GM04503 (cell line): ENCODE data around the gene RAB18.
"Not testable (repeated sequence)": the region's sequence is repeated elsewhere in the genome, so short reads cannot be mapped to it uniquely, and the experiment has no call there.

Source experiments
- DNase-seq: peaks from one replicate; pipeline ENCODE4 v3.0.0-alpha.2; 2012; ENCODE audit warnings: low read depth

Gene RAB18

GRCh38 chr10:27504007-27504807 is at the start of gene RAB18:
Gene RAB18, plus strand, starts transcription at chr10:27504304. Its CDS starts 66 bp downstream, at chr10:27504370.
- DNase-seq: peak; percentile 88

DNA sequence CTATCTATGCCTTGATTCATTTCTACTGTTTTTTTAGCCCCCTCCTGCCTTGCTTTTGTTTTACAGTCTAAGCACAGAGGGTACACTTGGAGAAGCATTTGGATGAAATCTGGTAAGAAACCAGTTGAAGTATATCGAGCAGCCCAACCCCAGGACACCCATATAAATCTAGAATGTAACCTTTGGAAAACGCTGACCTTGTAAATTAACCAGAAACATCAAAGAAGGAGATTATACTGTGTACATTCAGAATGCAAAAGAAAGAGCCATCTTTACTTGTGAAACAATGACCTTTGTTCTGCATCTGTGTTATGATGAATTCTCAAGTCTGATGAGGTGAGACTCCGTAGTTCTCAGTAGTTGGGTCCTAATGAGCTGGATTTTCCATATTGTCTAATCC is 49.3 kb upstream of the RAB18 start:
- no peak for DNase-seq

DNA sequence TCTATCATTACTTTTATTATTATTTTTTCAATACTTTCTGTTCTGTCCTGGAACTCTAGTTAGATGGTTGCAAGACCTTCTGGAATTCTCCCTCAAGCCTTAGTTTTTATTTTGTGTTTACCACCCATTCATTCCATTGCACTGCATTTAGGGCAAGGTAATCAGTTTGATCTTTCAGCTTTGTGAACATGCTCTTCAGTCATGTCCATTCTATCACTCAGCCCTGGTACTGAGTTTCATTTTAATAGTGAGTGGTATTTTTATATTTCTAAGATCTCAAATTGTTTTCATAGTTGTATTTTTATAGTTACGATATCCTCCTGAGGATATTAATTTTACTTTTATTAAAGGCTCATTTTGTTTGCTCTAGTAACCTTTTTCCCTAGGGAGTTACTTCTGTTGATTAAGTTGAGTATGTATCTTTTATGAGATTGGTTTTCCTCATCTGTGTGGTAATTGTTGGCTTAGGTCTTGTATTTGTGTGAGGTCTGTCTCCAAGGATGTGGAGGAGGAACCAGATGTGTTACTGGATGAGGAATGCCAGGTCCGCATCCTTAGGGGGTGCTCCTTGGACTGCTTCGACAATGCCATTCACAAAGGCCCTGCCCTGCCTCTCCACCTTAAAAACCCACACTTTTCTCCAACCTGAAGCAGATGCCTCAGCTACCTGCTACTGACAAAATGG is 46.7 kb upstream of the RAB18 start:
- no peak for DNase-seq

DNA sequence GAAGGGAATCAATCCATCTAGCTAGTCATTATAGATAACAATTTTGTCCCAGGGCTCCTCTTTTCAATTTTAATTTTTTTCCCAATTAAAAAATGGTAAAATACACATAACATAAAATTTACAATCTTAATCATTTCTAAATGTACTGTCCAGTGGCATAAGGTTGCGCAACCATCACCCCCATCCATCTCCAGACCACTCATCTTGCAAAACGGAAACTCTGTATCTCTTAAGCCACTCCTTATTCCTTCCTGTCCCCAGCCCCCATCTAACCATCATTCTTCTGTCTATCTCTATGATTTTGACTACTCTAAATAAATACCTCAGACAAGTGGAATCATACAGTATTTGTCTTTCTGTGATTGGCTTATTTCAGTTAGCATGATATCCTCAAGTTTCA is 46.1 kb upstream of the RAB18 start:
- DNase-seq: no peak

GRCh38 chr10:27461312-27461711 is 42.8 kb upstream of the RAB18 start:
- no peak for DNase-seq

GRCh38 chr10:27463961-27464360 is 40.1 kb upstream of the RAB18 start:
- DNase-seq: no peak

DNA sequence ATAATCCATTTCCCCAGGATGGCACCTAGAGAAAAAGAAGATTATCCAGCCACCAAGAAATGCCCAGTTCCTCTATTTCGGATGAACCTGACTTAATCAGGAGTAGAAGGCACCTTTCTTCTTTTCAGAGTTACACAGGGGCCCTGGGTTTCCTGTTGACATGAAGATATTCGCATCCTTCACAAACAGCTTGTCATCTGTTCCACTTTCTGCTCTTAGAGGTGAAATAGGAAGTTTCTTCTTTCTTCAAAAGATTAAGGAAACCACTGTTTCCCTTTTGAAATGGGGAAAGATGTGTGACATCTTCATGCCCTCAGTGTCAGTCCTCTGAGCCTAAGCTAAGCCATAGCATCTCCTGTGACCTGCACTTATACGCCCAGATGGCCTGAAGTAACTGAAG is 39.1 kb upstream of the RAB18 start:
- no peak for DNase-seq

DNA sequence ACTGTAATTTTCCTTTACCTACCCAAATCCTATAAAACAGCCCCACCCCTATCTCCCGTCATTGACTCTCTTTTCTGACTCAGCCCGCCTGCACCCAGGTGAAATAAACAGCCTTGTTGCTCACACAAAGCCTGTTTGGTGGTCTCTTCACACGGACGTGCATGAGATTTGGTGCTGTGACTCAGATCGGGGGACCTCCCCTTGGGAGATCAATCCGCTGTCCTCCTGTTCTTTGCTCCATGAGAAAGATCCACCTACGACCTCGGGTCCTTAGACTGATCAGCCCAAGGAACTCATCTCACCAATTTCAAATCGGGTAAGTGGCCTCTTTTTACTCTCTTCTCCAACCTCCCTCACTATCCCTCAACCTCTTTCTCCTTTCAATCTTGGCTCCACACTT is 38.5 kb upstream of the RAB18 start:
- DNase-seq: not testable (repeated sequence)

DNA sequence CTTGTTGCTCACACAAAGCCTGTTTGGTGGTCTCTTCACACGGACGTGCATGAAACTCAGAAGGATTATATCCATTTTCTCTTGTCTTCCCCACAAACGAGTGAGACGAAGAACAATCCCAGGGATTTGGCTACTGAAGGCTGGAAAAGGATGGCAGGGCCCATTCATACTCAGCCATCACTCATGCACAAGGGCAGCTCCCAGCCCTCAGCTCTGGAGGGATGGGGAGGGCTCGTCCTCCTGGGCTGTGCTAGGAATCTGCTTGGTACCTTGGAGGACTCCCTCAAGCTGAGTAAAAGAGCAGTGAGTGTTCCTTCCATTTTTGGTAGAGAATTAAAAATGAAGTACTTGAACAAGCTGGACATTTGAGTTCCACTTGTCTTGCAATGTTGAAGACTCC is 33.2 kb upstream of the RAB18 start:
- no peak for DNase-seq

GRCh38 chr10:27474741-27475140 is 29.4 kb upstream of the RAB18 start:
- no peak for DNase-seq

DNA sequence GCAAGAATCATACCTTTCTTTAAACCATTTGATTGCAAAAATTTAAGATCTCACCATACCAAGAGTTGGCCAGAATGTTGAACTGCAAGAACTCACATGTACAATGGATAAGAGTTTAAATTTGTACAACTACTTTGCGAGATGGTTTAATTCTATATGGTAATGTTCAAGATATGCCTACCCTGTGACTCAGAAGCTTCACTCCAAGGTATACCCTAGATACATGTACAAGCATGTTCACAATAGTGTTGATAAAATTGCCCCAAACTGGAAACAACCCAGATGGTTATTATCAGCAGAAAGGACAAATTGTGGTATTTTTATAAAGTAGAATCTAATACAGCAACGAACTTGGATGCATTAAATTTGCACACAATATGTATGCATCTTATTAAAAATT is 25.1 kb upstream of the RAB18 start:
- DNase-seq: no peak

GRCh38 chr10:27481486-27481885 is 22.6 kb upstream of the RAB18 start:
- no peak for DNase-seq

DNA sequence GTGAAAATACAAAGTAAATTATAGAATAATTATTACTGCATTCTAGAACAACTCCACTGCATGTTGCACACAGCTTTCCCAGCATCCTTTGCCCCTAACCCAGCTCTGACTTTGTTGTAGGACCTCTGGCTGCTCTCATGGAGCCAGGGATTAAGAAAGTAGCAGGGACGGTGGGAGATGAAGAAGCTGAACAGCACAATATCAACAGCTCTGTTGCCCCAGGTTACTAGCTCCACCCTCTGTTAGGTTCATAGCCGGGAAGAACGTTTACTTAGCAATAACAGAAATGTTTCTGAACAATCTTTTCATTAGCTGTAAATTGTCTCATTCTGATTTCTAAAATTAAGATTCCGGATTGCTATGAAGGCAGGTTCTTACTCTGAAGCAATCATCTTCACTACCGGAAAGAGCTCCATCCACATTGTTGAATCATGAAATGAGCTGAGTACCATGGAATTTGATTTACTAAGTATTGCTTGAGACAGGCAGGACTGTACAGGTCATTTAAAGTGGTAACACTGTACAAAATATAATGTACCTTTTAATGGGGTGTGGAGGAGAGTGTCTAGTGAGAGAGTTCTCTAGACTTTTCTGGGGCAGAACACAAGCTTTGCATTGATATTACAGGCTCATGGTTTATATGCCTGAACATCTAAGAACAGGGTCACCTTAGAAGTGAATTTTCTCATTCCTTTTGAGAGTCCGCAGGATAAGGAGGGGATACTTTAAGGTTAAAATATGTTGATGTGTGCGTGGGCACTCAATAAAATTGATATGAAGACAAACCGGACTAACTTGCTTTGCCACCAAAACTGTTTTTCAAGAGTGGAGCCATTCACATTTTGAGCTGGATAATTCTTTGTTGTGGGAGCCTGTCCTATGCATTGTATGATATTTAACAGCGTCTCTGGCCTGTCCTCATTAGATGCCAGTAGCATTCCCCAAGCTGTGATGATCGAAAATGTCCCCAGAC is 20.8 kb upstream of the RAB18 start:
- DNase-seq: peak; percentile 8

DNA sequence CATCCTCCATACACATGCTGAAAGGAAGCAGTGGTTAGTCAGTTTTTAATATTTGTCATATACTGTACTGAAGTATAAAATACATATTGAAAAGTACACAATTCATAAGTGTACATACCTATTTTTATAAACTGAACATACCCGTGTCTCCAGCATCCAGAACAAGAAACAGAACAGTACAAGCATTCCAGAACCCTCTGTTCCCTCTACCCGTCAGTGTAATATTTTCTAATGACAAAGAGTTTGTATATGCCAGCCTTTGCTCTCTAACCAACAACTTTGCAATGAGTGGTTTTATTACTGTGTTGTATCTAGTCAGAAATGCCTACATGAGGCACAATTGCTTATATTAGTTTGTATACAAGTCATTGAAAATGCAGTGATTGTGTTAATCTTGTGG is 18.7 kb upstream of the RAB18 start:
- no peak for DNase-seq

DNA sequence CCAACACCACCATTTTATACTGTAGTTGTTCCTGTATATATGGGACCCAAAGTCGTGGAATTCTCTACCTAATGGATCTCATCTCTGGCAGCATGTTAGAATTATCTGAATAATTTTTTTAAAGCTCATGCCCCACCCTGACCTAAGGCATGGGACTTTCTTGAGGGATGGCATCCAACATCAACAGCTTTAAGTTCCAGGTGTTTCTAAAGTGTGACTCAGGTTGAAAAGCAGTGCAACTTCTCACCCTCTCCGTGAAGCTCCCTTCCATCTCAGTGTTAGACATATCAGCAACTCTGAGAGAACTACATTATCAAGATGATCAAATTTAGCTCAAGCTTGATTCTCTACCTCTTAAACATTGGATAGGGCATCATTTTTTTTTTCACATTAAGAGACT is 18.1 kb upstream of the RAB18 start:
- DNase-seq: no peak

- no peak for DNase-seq
These were observed 13.3 kb upstream of the RAB18 start for GRCh38 chr10:27490807-27491206.

DNA sequence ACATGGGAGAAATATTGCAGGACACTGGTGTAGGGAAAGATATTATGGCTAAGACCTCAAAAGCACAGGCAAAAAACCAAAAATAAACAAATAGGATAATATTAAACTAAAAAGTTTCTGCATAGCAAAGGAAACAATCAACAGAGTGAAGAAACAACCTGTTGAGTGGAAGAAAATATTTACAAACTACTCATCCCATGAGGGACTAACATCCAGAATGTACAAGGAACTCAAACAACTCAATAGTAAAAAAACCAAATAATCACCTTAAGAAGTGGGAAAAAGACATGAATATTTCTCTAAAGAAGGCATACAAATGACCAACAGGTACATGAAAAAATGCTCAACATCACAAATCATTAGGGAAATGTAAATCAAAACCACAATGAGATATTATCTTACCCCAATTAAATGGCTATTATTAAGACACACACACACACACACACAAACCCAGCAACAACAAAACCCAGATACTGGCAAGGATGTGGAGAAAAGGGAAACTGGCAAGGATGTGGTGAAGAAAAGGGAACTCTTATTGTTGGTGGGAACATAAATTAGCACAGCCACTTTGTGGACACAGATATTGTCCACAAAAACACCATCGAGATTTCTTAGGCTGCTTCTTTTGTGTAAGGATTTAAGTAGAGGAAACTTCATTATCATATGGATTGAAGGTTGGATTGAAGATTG is 9.8 kb upstream of the RAB18 start:
- no peak for DNase-seq

DNA sequence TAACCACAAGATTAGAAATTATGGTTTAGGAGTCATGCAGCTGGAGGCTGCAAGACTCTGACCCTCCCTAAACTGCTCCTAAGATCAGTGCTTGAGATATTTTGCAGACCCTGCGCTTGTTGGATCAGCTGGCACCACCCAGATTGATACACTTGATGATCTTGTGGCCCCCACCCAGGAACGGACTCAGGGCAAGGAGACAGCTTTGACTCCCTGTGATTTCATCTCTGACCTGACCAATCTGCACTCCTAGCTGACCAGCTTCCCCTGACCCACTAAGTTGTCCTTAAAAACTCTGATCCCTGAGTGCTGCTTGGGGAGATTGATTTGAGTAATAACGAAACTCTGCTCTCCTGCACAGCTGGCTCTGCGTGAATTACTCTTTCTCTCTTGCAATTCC is 8.0 kb upstream of the RAB18 start:
- no peak for DNase-seq

- DNase-seq: no peak
These were observed 4.0 kb upstream of the RAB18 start for GRCh38 chr10:27500096-27500495.

DNA sequence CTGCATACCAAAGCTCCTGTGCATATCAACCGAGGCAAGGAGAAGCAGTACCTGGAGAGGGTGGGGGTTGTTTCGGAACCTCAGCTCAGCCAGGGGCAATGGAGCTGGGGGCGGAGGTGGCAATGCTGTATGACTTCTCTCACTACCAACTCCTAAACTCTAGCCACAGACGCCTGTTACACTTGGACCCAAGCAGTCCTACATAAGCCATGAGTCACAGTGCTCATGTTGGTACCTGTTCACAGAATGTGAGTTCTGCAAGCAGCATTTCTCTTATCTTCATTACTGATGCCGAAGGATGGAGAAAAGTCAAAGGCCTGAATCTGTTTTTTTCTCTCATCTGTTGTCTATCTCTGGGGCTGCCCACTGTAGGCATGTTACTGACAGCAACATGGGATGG is 3.2 kb upstream of the RAB18 start:
- no peak for DNase-seq

- no peak for DNase-seq
These were observed 552 bp upstream of the RAB18 start for GRCh38 chr10:27503498-27504006.
